Endothelial cell of umbilical vein (primary cell): ENCODE data around the gene CNNM4. TPM values are rescaled to one million over a fixed set of nuclear protein-coding genes. Genes with fewer than 3 reads are reported as not detected.

ENCODE experiments used
- BruUV-seq: library from RNA; stranded (reverse); fragments of 400-500 nt; replicated peaks from 2 replicates; lab custom pipeline; 2021; lab: Mats Ljungman, UMichigan
- CTCF ChIA-PET: fragments of 300-600, 350-600 bp; sonication (Branson Sonifier 250); formaldehyde crosslinking; loops from one replicate; lab custom pipeline; 2021; ENCODE audit warnings: antibody characterized with exemption, inconsistent platforms; lab: Charles Lee
- POLR2A ChIA-PET: fragments of 300-600, 350-600 bp; sonication (Branson Sonifier 250); formaldehyde crosslinking; loops from one replicate; lab custom pipeline; 2021; ENCODE audit warnings: antibody characterized with exemption, inconsistent platforms; lab: Charles Lee
- DNase-seq: peaks from one replicate; pipeline ENCODE4 v3.0.0-alpha.2; 2011; ENCODE audit warnings: low read depth, low spot score
- FAIRE-seq: peaks from 2 replicates; lab custom pipeline; 2011; peaks lifted over from hg19 to GRCh38; lab: Jason Lieb, UNC
- H2AFZ ChIP-seq: 2 replicates; pipeline ENCODE4 v1.6.0; 2012; ENCODE audit warnings: low read depth, low read length, control low read depth, inconsistent platforms
- H3K27ac ChIP-seq: 2 replicates; pipeline ENCODE4 v1.5.1; 2011; ENCODE audit warnings: low read depth, mild to moderate bottlenecking, control low read depth, low read length, moderate library complexity; ENCODE audit not compliant: insufficient read depth
- H3K27me3 ChIP-seq, 2 experiments: 2 replicates each; pipeline versions ENCODE4 v1.6.0 to v1.6.1; 2011; ENCODE audit warnings: low read length in 2 of 2, mixed read lengths in 1 of 2; ENCODE audit not compliant: control insufficient read depth in 2 of 2, insufficient read depth in 2 of 2
- H3K36me3 ChIP-seq, 2 experiments: 2 replicates in 1 of 2; 3 replicates in 1 of 2; pipeline ENCODE4 v1.5.1; 2011; ENCODE audit warnings: low read length in 2 of 2, mild to moderate bottlenecking in 1 of 2, moderate library complexity in 1 of 2; ENCODE audit not compliant: control insufficient read depth in 2 of 2, insufficient read depth in 2 of 2; ENCODE audit errors: extremely low read depth in 1 of 2
- H3K4me1 ChIP-seq: 3 replicates; pipeline ENCODE4 v1.5.1; 2011; ENCODE audit warnings: mild to moderate bottlenecking, low read length; ENCODE audit not compliant: control insufficient read depth, insufficient read depth; ENCODE audit errors: extremely low read depth
- H3K4me2 ChIP-seq: 2 replicates; pipeline ENCODE4 v1.6.1; 2011; ENCODE audit warnings: low read length, control low read depth, mixed read lengths; ENCODE audit not compliant: insufficient read depth
- H3K4me3 ChIP-seq, 3 experiments: fragments of 200-600 bp in 1 of 3; sonication (generic), shearing (Covaris generic) in 1 of 3; replicated peaks in 1 of 3; 2 replicates each; pipeline ENCODE4 v1.5.1; 2011 to 2016; ENCODE audit warnings: control low read depth in 3 of 3, low read length in 3 of 3, mild to moderate bottlenecking in 2 of 3, inconsistent platforms in 1 of 3, low read depth in 1 of 3, moderate library complexity in 1 of 3; ENCODE audit not compliant: insufficient read depth in 1 of 3
- H3K79me2 ChIP-seq: 2 replicates; pipeline ENCODE4 v1.6.0; 2012; ENCODE audit warnings: low read length, inconsistent platforms; ENCODE audit not compliant: control insufficient read depth, insufficient read depth
- H3K9ac ChIP-seq: replicated peaks from 2 replicates; pipeline ENCODE3; 2011; ENCODE audit warnings: low read length, control low read depth; ENCODE audit not compliant: insufficient read depth; ENCODE audit errors: extremely low read depth
- H3K9me1 ChIP-seq: replicated peaks from 3 replicates; pipeline ENCODE4 v1.6.0; 2011; ENCODE audit warnings: mild to moderate bottlenecking, low read length; ENCODE audit not compliant: control insufficient read depth, insufficient read depth; ENCODE audit errors: extremely low read depth
- H3K9me3 ChIP-seq: replicated peaks from 2 replicates; pipeline ENCODE4 v1.5.1; 2012; ENCODE audit warnings: low read length, inconsistent platforms; ENCODE audit not compliant: control insufficient read depth, insufficient read depth
- H4K20me1 ChIP-seq: replicated peaks from 2 replicates; pipeline ENCODE3; 2011; ENCODE audit warnings: mild to moderate bottlenecking, low read length; ENCODE audit not compliant: control insufficient read depth, insufficient read depth; ENCODE audit errors: extremely low read depth
- EZH2 ChIP-seq: IDR thresholded peaks from 2 replicates; pipeline ENCODE4 v1.6.1; 2012; ENCODE audit warnings: borderline replicate concordance, low read depth, mild to moderate bottlenecking, moderate library complexity, low read length, inconsistent platforms; ENCODE audit not compliant: severe bottlenecking
- FOS ChIP-seq: IDR thresholded peaks from 2 replicates; pipeline ENCODE4 v1.6.1; 2011; ENCODE audit warnings: mild to moderate bottlenecking, low read length, moderate library complexity, borderline replicate concordance; ENCODE audit not compliant: insufficient read depth
- GATA2 ChIP-seq: IDR thresholded peaks from 2 replicates; pipeline ENCODE4 v1.7.0; 2011; ENCODE audit warnings: low read depth, mild to moderate bottlenecking, moderate library complexity, mixed read lengths, low read length; ENCODE audit not compliant: insufficient read length, insufficient read depth
- JUN ChIP-seq: IDR thresholded peaks from 2 replicates; pipeline ENCODE4 v1.6.1; 2011; ENCODE audit warnings: borderline replicate concordance, low read depth; ENCODE audit not compliant: insufficient read length, insufficient read depth
- MYC ChIP-seq: IDR thresholded peaks from one replicate; pipeline ENCODE4 v1.6.1; 2011; ENCODE audit warnings: mild to moderate bottlenecking, low read depth, low read length
- POLR2A ChIP-seq: IDR thresholded peaks from 2 replicates; pipeline ENCODE4 v1.6.1; 2012; ENCODE audit warnings: low read depth, mild to moderate bottlenecking, control low read depth, low read length
- POLR2AphosphoS5 ChIP-seq: IDR thresholded peaks from 2 replicates; pipeline ENCODE4 v1.6.1; 2012; ENCODE audit warnings: low read depth, mild to moderate bottlenecking, control low read depth, low read length, moderate library complexity; ENCODE audit not compliant: insufficient read depth
- dilution Hi-C: fragments of 300-500 bp; cut with MboI; formaldehyde crosslinking; loops from one replicate; pipeline ENCODE4 v1.15.0; 2019; ENCODE audit warnings: low sequenced_read_pairs; ENCODE audit not compliant: extremely low pct_ligation_motif_present
- intact Hi-C: fragments of 100-400 bp; cut with micrococcal nuclease; formaldehyde crosslinking; loops from one replicate; pipeline ENCODE4 v1.10.0; 2022
- polyA plus RNA-seq, 4 experiments: library from polyadenylated mRNA; depleted of rRNA in 3 of 4; stranded (reverse) in 3 of 4; unstranded in 1 of 4; fragments of >200 nt; gene quantifications; 2 replicates each; pipeline versions ENCODE4 v1.2.1 to v1.2.3, GENCODE V29; 2011 to 2012; ENCODE audit warnings: missing spikeins in 1 of 4
- total RNA-seq: library from RNA; stranded (reverse); gene quantifications from 2 replicates; pipeline ENCODE4 v1.2.3, GENCODE V29; 2021
- TF ChIP-seq, protein P1 (sequence below), 2 donors: IDR thresholded peaks; 1 replicate in 1 of 2; 2 replicates in 1 of 2; pipeline ENCODE4 v1.5.1; 2011; ENCODE audit warnings: low read length in 2 of 2, mild to moderate bottlenecking in 2 of 2, moderate library complexity in 2 of 2, control low read depth in 1 of 2, inconsistent platforms in 1 of 2, low read depth in 1 of 2; ENCODE audit not compliant: insufficient read depth in 1 of 2; ENCODE audit errors: extremely low read depth in 1 of 2
- TF ChIP-seq, protein P2 (sequence below): IDR thresholded peaks from 2 replicates; pipeline ENCODE4 v1.6.1; 2011; ENCODE audit not compliant: insufficient read depth, insufficient read length

CNNM4 gene
- total and polyA plus RNA-seq, 2 donors (not counting 3 experiments of a cell fraction or from before 2014, with no cell fraction given): 4.7 to 5.3 TPM

DNA sequence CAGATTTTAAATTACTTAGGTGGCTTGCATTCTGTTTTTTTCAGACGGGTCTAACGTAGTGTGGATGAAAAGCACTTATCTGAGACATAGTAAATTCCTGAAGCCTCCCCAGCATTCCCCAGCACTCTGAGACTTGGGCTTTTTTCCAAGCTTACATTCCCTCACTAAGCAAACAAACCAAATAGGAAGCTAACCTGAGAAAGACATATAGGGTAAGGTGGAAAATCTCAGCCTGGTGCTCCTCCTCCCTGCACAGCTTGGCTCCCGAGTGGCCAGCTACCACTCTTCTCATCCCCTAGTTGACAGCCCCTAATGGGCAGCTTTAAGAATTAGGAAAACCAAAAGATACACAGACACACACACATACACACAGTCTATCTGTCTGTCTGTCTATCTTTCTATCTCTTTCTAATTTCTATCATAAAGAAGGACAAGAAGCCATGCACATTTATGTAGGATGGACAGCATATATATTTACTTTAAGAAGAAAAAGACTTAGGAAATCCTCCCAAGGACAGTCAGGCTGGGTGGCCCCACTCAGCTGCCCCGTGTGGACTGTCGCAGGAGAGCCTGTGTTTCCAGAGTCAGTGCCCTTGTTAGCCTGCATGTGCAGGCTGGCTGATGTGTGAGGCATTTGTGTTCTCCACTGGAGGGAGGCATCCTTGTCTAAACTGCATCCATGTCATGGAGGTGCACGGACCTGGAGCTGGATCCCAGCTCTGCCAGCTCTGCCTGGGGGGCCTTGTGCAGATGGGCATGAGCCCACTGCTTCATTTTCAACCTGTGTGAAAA, 63.6 kb downstream of the CNNM4 start:
- ChIA-PET POLR2A (interaction anchor here (0.6 kb wide), 1 partner anchor 21 kb away, joined by 8 read pairs; no protein-coding TSS in a partner anchor), CTCF (interaction anchor here (1.0 kb wide), 1 partner anchor 10 kb away, joined by 3 read pairs; no protein-coding TSS in a partner anchor)
- Histone ChIP-seq H3K4me3 (no peak overlapping the region), H4K20me1 (no peaks in the 10 kb centered on the region), H3K9me1 (no peaks in the 10 kb centered on the region), H2AFZ (no peak overlapping the region), H3K4me1 (no peaks in the 10 kb centered on the region), H3K36me3 (peaks cover 0 to 24% of the 10 kb centered on the region in 2 experiments), H3K9me3 (no peaks in the 10 kb centered on the region), H3K79me2 (no peaks in the 10 kb centered on the region), H3K9ac (no peak overlapping the region), H3K27me3 (no peaks in the 10 kb centered on the region), H3K27ac (no peak overlapping the region), H3K4me2 (no peak overlapping the region)
- TF ChIP-seq, protein P1, sequence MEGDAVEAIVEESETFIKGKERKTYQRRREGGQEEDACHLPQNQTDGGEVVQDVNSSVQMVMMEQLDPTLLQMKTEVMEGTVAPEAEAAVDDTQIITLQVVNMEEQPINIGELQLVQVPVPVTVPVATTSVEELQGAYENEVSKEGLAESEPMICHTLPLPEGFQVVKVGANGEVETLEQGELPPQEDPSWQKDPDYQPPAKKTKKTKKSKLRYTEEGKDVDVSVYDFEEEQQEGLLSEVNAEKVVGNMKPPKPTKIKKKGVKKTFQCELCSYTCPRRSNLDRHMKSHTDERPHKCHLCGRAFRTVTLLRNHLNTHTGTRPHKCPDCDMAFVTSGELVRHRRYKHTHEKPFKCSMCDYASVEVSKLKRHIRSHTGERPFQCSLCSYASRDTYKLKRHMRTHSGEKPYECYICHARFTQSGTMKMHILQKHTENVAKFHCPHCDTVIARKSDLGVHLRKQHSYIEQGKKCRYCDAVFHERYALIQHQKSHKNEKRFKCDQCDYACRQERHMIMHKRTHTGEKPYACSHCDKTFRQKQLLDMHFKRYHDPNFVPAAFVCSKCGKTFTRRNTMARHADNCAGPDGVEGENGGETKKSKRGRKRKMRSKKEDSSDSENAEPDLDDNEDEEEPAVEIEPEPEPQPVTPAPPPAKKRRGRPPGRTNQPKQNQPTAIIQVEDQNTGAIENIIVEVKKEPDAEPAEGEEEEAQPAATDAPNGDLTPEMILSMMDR (IDR thresholded peaks at IDR 0.05; ENCODE audit: extremely low read depth in 1 of 2, insufficient read depth in 1 of 2, low read depth in 1 of 2, low read length in 2 of 2): no peak
- TF ChIP-seq GATA2 (no peak), JUN (no peak), POLR2AphosphoS5 (no peak), POLR2A (no peak), EZH2 (no peak), MYC (no peak), FOS (no peak)
- TF ChIP-seq, protein P2, sequence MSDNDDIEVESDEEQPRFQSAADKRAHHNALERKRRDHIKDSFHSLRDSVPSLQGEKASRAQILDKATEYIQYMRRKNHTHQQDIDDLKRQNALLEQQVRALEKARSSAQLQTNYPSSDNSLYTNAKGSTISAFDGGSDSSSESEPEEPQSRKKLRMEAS: no peak
- DNase-seq (no peak), FAIRE-seq (no peak)
- dilution Hi-C loops (no loop called here), intact Hi-C loops (no loop called here)
- no TSS peak for BruUV-seq
